ENCODE data around the gene HCN4.
A peak's percentile ranks its signal among the peaks of the same experiment; 100 is the strongest.

Gene HCN4

GRCh38 chr15:73295630-73296286 lies 73.0 kb downstream of the HCN4 start:
- no peak for DNase-seq (ENCODE audit: low spot score)

DNA sequence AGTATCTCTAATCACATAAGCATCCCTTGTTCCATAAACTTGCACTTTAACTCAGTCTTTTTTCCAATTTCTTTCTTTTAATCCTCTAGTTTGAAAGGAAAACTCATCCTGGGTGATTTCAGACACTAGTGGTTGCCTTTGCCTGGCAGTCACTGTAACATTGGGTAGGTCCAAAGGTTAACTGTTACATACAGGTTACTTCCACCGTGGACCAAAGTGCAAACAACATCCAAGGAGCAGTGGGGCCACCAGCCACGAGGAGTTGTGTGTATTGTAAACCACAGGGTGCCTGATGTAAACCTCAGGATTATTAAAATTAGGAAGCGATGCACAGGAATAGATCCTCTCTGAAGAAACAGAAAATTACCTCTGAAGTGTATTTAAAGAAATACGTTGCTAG lies 75.0 kb downstream of the HCN4 start:
- DNase-seq (ENCODE audit: low spot score), result no peak

DNA sequence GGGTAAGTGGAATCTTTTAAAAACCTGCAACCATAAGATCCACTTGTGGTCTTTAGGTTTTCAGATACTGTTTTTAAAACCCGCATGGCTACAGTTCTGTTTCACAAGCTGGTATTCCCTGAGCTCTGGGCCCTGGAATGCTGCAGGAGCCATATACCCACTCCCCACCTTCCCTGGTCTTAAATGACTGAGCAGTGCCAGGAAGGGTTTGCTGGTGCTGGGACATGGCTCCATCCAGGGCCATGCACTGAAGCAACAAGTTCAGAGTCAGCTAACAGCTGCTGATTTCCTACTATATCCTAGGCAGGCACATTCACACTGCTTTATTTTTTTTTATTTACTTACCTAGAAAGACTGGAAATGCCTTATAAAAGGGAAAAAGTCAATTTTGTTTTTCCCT lies 77.3 kb downstream of the HCN4 start:
- DNase-seq (ENCODE audit: low spot score), result no peak

- DNase-seq (ENCODE audit: low spot score), result no peak
Observed at GRCh38 chr15:73287019-73287418, 81.7 kb downstream of the HCN4 start.

GRCh38 chr15:73286311-73286710 lies 82.4 kb downstream of the HCN4 start:
- DNase-seq (ENCODE audit: low spot score), result no peak

DNA sequence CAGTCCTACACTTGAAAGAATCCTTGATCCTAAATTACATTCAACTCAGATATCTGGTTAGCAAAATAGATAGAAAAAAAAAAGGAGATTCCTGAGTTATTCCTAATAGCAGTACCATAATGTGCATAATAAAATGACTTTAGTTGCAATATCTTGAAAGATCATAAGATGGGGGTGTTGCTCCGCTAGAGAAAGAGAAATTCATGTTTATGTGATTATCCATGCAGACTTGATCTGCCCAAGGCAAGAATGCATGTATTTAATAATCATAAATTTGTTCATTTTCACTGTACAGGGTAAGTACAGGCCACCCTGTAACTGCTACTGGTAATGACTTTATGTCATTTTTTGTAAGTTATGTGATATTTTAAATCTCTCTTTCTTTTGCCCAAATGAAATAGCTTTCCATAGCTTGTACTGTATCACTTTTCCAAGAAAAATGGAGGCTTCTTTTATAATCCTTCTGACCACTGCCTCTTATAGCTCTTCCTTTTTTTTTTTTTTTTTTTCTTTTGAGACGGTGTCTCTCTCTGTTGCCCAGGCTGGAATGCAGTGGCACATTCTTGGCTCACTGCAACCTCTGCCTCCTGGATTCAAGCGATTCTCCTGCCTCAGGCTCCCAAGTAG lies 84.6 kb downstream of the HCN4 start:
- DNase-seq (ENCODE audit: low spot score), result peak; percentile 44

DNA sequence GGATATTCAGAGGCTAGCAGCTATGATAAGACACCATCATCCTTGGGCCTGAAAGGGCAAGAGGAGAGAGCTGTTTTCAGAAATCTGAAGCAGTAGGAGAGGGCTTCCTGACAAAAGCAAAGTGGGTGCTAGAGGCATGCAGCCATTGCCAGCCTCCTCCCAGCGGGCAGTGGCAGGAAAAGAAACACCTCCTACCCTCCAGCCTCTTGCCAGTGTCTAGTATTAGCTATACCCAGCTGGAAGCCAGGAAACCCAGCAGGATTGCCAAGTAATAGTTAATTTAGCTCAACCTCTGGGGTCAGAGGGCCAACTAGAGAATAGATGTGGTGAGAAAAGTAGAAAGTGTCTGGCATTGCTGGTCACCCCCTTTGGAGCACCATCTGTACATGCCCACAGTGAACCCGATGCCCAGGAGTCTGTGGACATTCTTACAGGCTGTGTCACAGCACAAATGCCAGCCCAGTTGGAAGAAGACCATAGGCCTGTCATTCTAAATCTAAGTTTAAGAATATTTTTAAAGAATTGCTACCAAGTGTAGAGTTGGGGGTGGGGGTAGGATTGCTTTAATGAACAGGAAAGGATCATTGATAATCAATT lies 85.3 kb downstream of the HCN4 start:
- DNase-seq (ENCODE audit: low spot score), result peak; percentile 55

DNA sequence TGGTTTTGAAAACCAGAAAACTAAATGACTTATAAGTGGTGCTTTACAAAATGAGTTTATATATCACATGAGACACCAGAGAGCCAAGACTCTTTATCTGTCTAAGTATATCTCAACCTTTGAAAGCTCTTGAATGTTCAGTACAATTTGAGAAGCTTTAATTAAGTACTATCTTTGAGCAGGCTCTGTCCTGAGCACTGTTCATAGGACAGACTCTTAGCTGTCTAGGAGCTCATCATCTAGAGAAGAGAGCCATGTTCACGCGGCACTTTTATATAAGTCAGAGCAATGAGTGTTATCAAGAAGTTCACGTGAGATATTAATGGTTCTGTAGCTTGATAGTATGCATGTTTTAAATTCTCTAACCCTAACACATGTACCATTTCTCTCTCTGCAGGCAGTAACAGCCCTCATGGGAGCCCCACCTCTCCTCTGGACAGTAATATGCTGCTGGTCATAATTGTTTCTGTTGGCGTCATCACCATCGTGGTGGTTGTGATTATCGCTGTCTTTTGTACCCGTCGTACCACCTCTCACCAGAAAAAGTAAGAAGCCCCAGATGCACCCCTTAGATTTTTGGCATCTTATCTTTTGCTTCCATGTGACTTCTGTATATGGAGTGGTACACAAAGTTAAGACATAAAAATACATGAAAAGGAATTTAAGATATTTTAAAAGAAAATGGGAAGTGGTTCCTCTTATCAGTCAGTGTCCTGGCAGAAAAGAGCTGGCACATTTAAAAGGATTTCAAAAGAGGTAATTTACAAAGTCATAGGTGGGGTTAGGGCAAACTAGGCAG lies 86.0 kb downstream of the HCN4 start:
- DNase-seq (ENCODE audit: low spot score), result no peak

DNA sequence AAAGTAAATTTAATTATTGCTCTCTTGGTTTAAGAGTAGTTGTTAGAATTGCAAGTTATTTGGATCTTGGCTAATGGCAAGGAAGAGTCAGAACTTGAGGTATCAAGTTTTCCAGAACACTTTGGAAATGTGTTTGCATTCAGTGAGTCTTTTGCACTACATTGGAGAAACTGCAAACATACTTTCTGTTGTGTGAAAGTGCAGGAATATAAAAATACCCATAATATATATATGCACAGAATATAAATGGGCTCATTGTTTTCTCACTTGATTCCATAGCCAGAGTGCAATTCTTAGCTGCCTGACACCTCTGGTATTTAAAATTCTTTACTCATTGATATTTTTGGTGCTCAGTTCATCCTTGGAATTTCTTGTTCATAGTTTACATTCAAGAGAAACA lies 92.9 kb downstream of the HCN4 start:
- no peak for DNase-seq (ENCODE audit: low spot score)

DNA sequence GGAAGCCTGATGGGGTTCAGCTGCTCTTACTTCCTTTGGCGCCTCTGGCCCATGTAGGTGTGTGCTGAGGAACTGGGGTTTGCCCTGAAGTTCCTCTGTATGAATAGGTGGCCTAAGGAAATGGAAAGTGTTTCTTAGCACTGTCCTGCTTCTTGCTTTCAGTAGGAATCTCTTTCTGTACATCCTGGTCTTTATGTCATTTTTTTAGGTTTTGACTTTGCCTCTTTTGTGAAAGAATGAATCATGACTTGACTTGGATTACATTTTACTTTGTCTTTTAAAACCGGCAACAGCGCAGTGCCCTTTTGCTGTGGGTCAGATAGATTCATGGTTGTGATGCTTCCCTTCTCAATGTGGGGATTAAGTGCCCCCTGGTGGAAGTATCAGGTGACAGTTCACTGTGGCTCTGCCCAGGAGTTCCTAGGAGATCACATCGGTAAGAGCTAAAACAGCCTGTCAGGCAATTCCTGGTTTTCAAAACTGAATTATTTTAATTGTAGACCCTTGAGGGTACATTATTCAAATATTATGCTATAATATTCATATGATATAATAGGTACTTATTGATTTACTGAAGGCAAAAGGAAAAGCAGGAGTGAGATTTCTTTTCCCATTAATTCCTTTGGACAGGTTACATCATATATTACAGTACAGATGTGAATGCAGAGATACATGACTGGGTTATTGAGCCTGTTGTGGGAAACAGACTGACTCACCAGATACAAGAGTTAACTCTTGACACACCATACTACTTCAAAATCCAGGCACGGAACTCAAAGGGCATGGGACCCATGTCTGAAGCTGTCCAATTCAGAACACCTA lies 95.4 kb downstream of the HCN4 start:
- peak; percentile 81 for DNase-seq (ENCODE audit: low spot score)

GRCh38 chr15:73270366-73271097 lies 98.2 kb downstream of the HCN4 start:
- no peak for DNase-seq (ENCODE audit: low spot score)
